HG03521 (cell line): ENCODE results near the gene NANP.

Experiments
- ATAC-seq: cut with Tn5 transposase; IDR thresholded peaks from one replicate; pipeline ENCODE4 v1.9.1; 2021; ENCODE audit warnings: mild to moderate bottlenecking, moderate library complexity; ENCODE audit not compliant: unreplicated experiment

Gene NANP

DNA sequence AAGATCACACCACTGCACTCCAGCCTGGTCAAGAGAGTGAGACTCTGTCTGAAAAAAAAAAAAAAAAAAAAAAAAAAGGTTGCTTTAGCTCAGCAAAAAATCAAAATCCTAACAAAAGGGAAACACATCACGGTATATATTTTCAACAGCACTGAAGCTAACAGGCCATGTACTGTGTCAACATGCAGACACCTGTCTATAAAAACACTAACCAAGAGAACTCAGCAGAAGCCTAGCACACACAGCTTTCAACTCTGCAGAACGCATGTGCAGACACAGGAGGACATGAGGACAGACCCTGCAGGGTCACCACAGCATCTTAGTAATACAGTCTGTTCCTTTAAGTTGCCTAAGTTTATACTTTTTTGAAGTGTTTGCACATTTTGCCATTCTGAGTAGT is 52.0 kb downstream of the NANP start:
- no peak for ATAC-seq

- no peak for ATAC-seq
Measured at GRCh38 chr20:25571240-25571639, 52.6 kb downstream of the NANP start.

GRCh38 chr20:25570148-25570530 is 53.7 kb downstream of the NANP start:
- ATAC-seq = no peak

DNA sequence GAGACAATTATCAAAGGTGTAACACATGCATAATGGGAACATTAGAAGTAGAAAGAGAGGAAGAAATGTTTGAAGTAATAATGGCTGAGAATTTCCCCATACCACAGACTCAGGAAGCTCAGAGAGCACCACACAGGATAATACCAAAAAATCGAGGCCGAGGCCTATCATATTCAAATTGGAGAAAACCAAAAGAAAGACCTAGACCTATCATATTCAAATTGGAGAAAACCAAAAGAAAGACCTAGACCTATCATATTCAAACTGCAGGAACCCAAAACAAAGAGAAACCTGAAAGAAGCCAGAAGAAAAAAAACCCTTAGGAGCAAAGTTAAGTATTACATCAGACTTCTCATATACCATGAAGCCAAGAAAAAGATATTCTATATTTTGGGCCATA is 56.5 kb downstream of the NANP start:
- no peak for ATAC-seq

- ATAC-seq = no peak
Measured at GRCh38 chr20:25566821-25567220, 57.0 kb downstream of the NANP start.

- ATAC-seq = no peak
Measured at GRCh38 chr20:25565578-25566157, 58.1 kb downstream of the NANP start.

- no peak for ATAC-seq
Measured at GRCh38 chr20:25563876-25564275, 59.9 kb downstream of the NANP start.

DNA sequence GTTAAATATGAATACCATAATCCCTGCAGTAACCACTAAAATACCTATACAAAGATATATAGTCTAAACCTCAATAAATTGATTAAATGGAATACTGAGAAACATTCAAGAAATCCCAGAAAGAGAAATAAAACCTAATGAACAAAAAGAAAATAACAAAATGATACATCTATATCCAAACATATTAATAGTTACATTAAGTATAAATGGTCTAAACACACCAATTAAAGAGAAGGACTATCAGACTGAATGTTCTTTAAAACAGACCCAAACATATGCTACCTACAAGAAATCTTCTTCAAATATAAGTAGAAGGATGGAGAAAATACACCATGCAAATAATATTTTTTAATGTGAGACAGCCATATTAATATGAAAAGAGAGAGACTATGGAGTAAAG is 60.5 kb downstream of the NANP start:
- no peak for ATAC-seq
